ENCODE results near the gene RAB3D. TPM values are rescaled to one million over a fixed set of nuclear protein-coding genes. Genes with fewer than 3 reads are reported as not detected.

RAB3D gene
- total RNA-seq, 1 donor from 2014 or later = 76.0 TPM

DNA sequence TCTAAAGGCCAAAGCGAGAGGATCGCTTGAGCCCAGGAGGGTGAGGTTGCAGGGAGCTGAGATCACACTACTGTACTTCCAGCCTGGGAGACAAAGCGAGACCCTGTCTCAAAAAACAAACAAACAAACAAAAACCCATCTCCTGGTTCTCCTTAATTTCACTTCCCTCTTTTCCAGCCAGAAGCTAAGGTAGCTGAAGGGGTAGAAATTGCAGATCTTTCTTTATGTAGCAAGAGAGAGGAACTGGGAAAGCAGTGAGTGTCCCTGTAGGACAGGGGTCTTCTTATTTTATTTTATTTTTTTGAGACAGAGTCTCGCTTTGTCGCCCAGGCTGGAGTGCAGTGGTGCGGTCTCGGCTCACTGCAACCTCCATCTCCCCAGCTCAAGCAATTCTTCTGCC is 48.0 kb downstream of the RAB3D start:
- DNase-seq (ENCODE audit: low spot score) = no peak
- Mint-ChIP-seq H3K4me1 (ENCODE audit: unreplicated experiment) (peaks cover 7% of the 10 kb centered on the region), H3K9me3 (ENCODE audit: unreplicated experiment) (no peaks in the 10 kb centered on the region), H3K4me3 (ENCODE audit: unreplicated experiment) (no peak overlapping the region), H3K36me3 (ENCODE audit: low read depth, unreplicated experiment) (no peaks in the 10 kb centered on the region), H3K27me3 (ENCODE audit: unreplicated experiment) (peaks cover 6% of the 10 kb centered on the region), H3K27ac (ENCODE audit: unreplicated experiment) (no peak overlapping the region)
- TF ChIP-seq, protein P1, sequence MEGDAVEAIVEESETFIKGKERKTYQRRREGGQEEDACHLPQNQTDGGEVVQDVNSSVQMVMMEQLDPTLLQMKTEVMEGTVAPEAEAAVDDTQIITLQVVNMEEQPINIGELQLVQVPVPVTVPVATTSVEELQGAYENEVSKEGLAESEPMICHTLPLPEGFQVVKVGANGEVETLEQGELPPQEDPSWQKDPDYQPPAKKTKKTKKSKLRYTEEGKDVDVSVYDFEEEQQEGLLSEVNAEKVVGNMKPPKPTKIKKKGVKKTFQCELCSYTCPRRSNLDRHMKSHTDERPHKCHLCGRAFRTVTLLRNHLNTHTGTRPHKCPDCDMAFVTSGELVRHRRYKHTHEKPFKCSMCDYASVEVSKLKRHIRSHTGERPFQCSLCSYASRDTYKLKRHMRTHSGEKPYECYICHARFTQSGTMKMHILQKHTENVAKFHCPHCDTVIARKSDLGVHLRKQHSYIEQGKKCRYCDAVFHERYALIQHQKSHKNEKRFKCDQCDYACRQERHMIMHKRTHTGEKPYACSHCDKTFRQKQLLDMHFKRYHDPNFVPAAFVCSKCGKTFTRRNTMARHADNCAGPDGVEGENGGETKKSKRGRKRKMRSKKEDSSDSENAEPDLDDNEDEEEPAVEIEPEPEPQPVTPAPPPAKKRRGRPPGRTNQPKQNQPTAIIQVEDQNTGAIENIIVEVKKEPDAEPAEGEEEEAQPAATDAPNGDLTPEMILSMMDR (IDR thresholded peaks at IDR 0.05; ENCODE audit: unreplicated experiment) = no peak

DNA sequence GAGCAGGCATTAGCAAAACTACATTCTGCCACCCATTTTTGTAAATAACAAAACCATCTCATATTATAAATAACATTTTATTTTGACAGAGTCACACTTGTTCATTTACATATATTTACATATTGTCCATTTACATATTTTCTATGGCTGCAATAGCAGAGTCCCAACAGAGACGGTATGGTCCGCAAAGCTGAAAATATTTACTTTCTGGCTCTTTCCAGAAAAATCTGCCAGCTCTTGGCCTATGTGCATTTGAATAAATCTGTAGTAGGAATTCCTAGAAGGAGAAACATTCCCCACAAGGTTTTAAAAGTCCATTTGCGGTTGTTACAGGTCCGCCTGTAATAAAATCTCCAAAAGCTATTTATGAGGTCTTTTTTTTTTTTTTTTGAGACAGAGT is 49.2 kb downstream of the RAB3D start:
- Mint-ChIP-seq H3K36me3 (ENCODE audit: low read depth, unreplicated experiment) (no peaks in the 10 kb centered on the region), H3K4me1 (ENCODE audit: unreplicated experiment) (peaks cover 6% of the 10 kb centered on the region), H3K27me3 (ENCODE audit: unreplicated experiment) (peaks cover 5% of the 10 kb centered on the region), H3K4me3 (ENCODE audit: unreplicated experiment) (no peak overlapping the region), H3K9me3 (ENCODE audit: unreplicated experiment) (no peaks in the 10 kb centered on the region), H3K27ac (ENCODE audit: unreplicated experiment) (no peak overlapping the region)
- TF ChIP-seq, protein P1 (IDR thresholded peaks at IDR 0.05; ENCODE audit: unreplicated experiment) = no peak
- no peak for DNase-seq (ENCODE audit: low spot score)

DNA sequence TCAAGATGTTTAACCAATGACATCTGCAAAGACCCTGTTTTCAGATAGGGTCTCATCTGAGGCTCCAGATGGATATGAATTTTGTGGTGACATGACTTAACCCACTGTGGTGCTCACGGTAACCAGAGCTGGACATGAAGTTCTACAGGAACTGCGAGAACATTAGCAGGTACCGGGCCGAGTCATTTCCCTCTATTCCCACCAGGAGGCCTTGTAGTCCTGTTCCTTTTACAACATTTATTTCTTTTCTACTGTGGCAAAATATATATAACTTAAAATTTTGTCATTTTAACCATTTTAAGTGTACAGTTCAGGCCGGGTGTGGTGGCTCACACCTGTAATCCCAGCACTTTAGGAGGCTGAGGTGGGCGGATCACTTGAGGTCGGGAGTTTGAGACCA is 51.1 kb downstream of the RAB3D start:
- Mint-ChIP-seq H3K27me3 (ENCODE audit: unreplicated experiment) (peaks cover 1% of the 10 kb centered on the region), H3K9me3 (ENCODE audit: unreplicated experiment) (no peaks in the 10 kb centered on the region), H3K36me3 (ENCODE audit: low read depth, unreplicated experiment) (no peaks in the 10 kb centered on the region), H3K4me1 (ENCODE audit: unreplicated experiment) (no peaks in the 10 kb centered on the region), H3K27ac (ENCODE audit: unreplicated experiment) (no peak overlapping the region), H3K4me3 (ENCODE audit: unreplicated experiment) (no peak overlapping the region)
- TF ChIP-seq, protein P1 (IDR thresholded peaks at IDR 0.05; ENCODE audit: unreplicated experiment) = peak; percentile 57
- DNase-seq (ENCODE audit: low spot score) = no peak

DNA sequence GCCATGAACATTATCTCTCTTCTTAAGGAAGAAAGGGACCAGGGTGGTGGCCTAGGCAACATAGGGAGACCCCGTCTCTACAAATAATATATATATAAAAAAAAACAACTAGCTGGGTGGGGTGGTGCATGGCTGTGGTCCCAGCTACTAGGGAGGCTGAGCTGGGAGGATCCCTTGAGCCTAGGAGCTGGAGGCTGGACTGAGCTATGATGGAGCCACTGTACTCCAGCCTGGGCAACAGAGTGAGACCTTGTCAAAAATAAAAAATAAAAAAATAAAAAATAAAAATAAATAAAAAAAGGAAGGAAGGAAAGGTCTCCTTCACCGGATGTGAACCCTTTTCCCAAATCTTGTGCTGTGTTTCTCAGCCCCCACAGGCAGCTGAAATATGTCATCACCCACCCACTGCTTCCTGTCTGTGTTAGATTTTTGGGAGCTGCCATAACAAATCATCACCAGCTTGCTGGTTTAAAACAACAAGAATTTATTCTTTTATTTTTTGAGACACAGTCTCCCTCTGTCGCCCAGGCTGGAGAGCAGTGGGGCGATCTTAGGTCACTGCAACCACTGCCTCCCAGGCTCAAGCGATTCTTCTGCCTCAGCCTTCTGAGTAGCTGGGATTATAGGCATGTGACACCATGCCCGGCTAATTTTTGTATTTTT is 53.0 kb downstream of the RAB3D start:
- no peaks in the 10 kb centered on the region for H3K36me3 Mint-ChIP-seq (ENCODE audit: low read depth, unreplicated experiment)
- no peaks in the 10 kb centered on the region for H3K27me3 Mint-ChIP-seq (ENCODE audit: unreplicated experiment)
- no peaks in the 10 kb centered on the region for H3K4me1 Mint-ChIP-seq (ENCODE audit: unreplicated experiment)
- no peak overlapping the region for H3K27ac Mint-ChIP-seq (ENCODE audit: unreplicated experiment)
- no peak for DNase-seq (ENCODE audit: low spot score)
- TF ChIP-seq, protein P1 (IDR thresholded peaks at IDR 0.05; ENCODE audit: unreplicated experiment) = no peak
- no peaks in the 10 kb centered on the region for H3K9me3 Mint-ChIP-seq (ENCODE audit: unreplicated experiment)
- H3K4me3 Mint-ChIP-seq (ENCODE audit: unreplicated experiment) = no peak overlapping the region

DNA sequence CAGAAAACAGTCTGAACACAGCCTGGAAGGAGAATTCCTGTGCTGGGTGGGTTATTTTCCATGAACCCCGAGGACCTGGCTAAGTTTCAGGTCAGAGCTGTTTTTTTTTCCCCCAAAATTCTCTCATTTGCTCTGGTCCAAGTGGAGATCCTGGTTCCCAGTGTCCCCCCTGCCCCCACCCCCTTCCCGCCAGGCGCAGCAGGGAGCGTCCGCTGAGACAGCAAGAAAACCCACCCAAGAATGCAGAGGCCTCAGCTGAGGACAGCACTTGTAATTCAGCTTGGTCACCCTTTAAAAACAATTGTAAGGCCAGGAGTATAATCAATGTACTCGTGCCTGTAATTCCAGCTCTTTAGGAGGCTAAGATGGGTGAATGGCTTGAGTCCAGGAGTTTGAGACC is 54.9 kb downstream of the RAB3D start:
- H3K4me1 Mint-ChIP-seq (ENCODE audit: unreplicated experiment) = peaks cover 5% of the 10 kb centered on the region
- no peaks in the 10 kb centered on the region for H3K9me3 Mint-ChIP-seq (ENCODE audit: unreplicated experiment)
- no peaks in the 10 kb centered on the region for H3K36me3 Mint-ChIP-seq (ENCODE audit: low read depth, unreplicated experiment)
- no peak overlapping the region for H3K27ac Mint-ChIP-seq (ENCODE audit: unreplicated experiment)
- H3K27me3 Mint-ChIP-seq (ENCODE audit: unreplicated experiment) = peaks cover 2% of the 10 kb centered on the region
- TF ChIP-seq, protein P1 (IDR thresholded peaks at IDR 0.05; ENCODE audit: unreplicated experiment) = no peak
- DNase-seq (ENCODE audit: low spot score) = no peak
- no peak overlapping the region for H3K4me3 Mint-ChIP-seq (ENCODE audit: unreplicated experiment)
